PC-9 (cell line): ENCODE measurements around the gene CD4. TPM values are rescaled to one million over a fixed set of nuclear protein-coding genes. Genes with fewer than 3 reads are reported as not detected.

Experiments used
- BruUV-seq: library from RNA; stranded (reverse); fragments of 400-500 nt; replicated peaks from 2 replicates; lab custom pipeline; 2021; lab: Mats Ljungman, UMichigan
- CTCF ChIA-PET: fragments of 300-600 bp; sonication (Branson Sonifier 250); formaldehyde crosslinking; loops from one replicate; lab custom pipeline; 2022; ENCODE audit warnings: antibody characterized with exemption; lab: Charles Lee
- POLR2A ChIA-PET: fragments of 300-600 bp; sonication (Branson Sonifier 250); formaldehyde crosslinking; loops from one replicate; lab custom pipeline; 2022; ENCODE audit warnings: antibody characterized with exemption; ENCODE audit not compliant: unreplicated experiment; lab: Charles Lee
- DNase-seq, 2 experiments: peaks; one replicate each; pipeline versions ENCODE4 v3.0.0 to v3.0.0-alpha.2; 2015 to 2022; ENCODE audit warnings: mixed read lengths in 1 of 2
- H2AFZ ChIP-seq: fragments of 200-600 bp; sonication (generic); 2 replicates; pipeline ENCODE4 v1.8.1; 2017; ENCODE audit warnings: antibody characterized with exemption
- H3F3A ChIP-seq: fragments of 200-600 bp; sonication (generic); 2 replicates; pipeline ENCODE4 v1.8.1; 2017; ENCODE audit warnings: antibody characterized with exemption, mild to moderate bottlenecking, low read depth; ENCODE audit not compliant: insufficient read depth
- H3K27ac ChIP-seq: fragments of 200-600 bp; sonication (generic); 2 replicates; pipeline ENCODE4 v1.6.1; 2016; ENCODE audit warnings: mixed run types
- H3K27me3 ChIP-seq: fragments of 200-600 bp; sonication (generic); 2 replicates; pipeline ENCODE4 v1.6.1; 2016; ENCODE audit warnings: low read depth, mixed run types; ENCODE audit not compliant: insufficient read depth
- H3K36me3 ChIP-seq: fragments of 200-600 bp; sonication (generic); 2 replicates; pipeline ENCODE4 v1.6.1; 2016; ENCODE audit warnings: low read depth, mixed run types
- H3K4me1 ChIP-seq: fragments of 200-600 bp; sonication (generic); replicated peaks from 2 replicates; pipeline ENCODE4 v1.6.1; 2016; ENCODE audit warnings: mixed run types; ENCODE audit not compliant: insufficient read depth
- H3K4me2 ChIP-seq: fragments of 200-600 bp; sonication (generic); 2 replicates; pipeline ENCODE4 v1.6.1; 2017; ENCODE audit warnings: mixed run types
- H3K4me3 ChIP-seq: fragments of 200-600 bp; sonication (generic); 2 replicates; pipeline ENCODE4 v1.6.1; 2016; ENCODE audit warnings: mixed run types
- H3K79me2 ChIP-seq: fragments of 200-600 bp; sonication (generic); 2 replicates; pipeline ENCODE4 v1.6.1; 2017; ENCODE audit warnings: low read depth, mixed run types
- H3K9me2 ChIP-seq: fragments of 200-600 bp; sonication (generic); 2 replicates; pipeline ENCODE4 v1.8.1; 2017; ENCODE audit warnings: mild to moderate bottlenecking; ENCODE audit not compliant: insufficient read depth
- H3K9me3 ChIP-seq: fragments of 200-600 bp; sonication (generic); 2 replicates; pipeline ENCODE4 v1.8.1; 2016; ENCODE audit warnings: low read depth; ENCODE audit not compliant: insufficient read depth
- H4K20me1 ChIP-seq: fragments of 200-600 bp; sonication (generic); 2 replicates; pipeline ENCODE4 v1.8.1; 2017; ENCODE audit not compliant: insufficient read depth
- CTCF ChIP-seq: fragments of 200-600 bp; sonication (generic); conservative IDR thresholded peaks from 2 replicates; pipeline ENCODE4 v1.6.1; 2017; ENCODE audit warnings: mixed run types, antibody characterized with exemption, mild to moderate bottlenecking, moderate library complexity
- EZH2 ChIP-seq: fragments of 200-600 bp; sonication (generic); IDR thresholded peaks from 2 replicates; pipeline ENCODE4 v1.8.0; 2017; ENCODE audit warnings: antibody characterized with exemption, low read depth
- intact Hi-C: fragments of 100-400 bp; cut with micrococcal nuclease; formaldehyde crosslinking; loops from one replicate; pipeline ENCODE4 v1.10.0; 2022; ENCODE audit not compliant: unreplicated experiment
- total RNA-seq: library from RNA; stranded (reverse); gene quantifications from 2 replicates; pipeline ENCODE4 v1.2.3, GENCODE V29; 2021

Gene CD4
- total RNA-seq, 1 experiment from 2014 or later: 1.0 TPM

GRCh38 chr12:6770600-6770999 is 18.7 kb upstream of the CD4 start:
- CTCF ChIA-PET: interaction anchor here (1.8 kb wide), 1 partner anchor 18 kb away, joined by 5 read pairs; the partner anchor contains the start of gene MLF2
- no peak for DNase-seq
- Histone ChIP-seq H2AFZ (no peak overlapping the region), H3F3A (peaks cover 33% of the 10 kb centered on the region), H3K79me2 (peaks cover 25% of the 10 kb centered on the region), H3K4me1 (peaks cover 16% of the 10 kb centered on the region), H3K9me3 (no peaks in the 10 kb centered on the region), H3K36me3 (no peaks in the 10 kb centered on the region), H3K27ac (no peak overlapping the region), H3K4me2 (no peak overlapping the region), H3K9me2 (no peaks in the 10 kb centered on the region), H4K20me1 (peaks cover 19% of the 10 kb centered on the region), H3K27me3 (no peaks in the 10 kb centered on the region), H3K4me3 (no peak overlapping the region)
- no TSS peak for BruUV-seq
- TF ChIP-seq EZH2 (no peak), CTCF (no peak)
- intact Hi-C loops: no loop called here
- POLR2A ChIA-PET: interaction anchor here (0.6 to 0.8 kb wide), 2 partner anchors 18 to 337 kb away, joined by 3 read pairs; partner anchors contain the start of gene MLF2

- DNase-seq: no peak
- Histone ChIP-seq H2AFZ (no peak overlapping the region), H3K9me2 (no peaks in the 10 kb centered on the region), H3K4me3 (no peak overlapping the region), H3K36me3 (no peaks in the 10 kb centered on the region), H3K27ac (no peak overlapping the region), H3K4me1 (peaks cover 14% of the 10 kb centered on the region), H3F3A (peaks cover 28% of the 10 kb centered on the region), H3K9me3 (no peaks in the 10 kb centered on the region), H4K20me1 (peaks cover 19% of the 10 kb centered on the region), H3K27me3 (no peaks in the 10 kb centered on the region), H3K79me2 (peaks cover 25% of the 10 kb centered on the region), H3K4me2 (no peak overlapping the region)
- TF ChIP-seq EZH2: no peak
- TF ChIP-seq CTCF: no peak
- POLR2A ChIA-PET: interaction anchor here (0.6 to 0.8 kb wide), 2 partner anchors 18 to 337 kb away, joined by 3 read pairs; partner anchors contain the start of gene MLF2
- no TSS peak for BruUV-seq
- intact Hi-C loops: no loop called here
- CTCF ChIA-PET: interaction anchor here (1.8 kb wide), 1 partner anchor 19 kb away, joined by 5 read pairs; the partner anchor contains the start of gene MLF2
Observed at GRCh38 chr12:6771091-6771495, 18.2 kb upstream of the CD4 start.

- no peak overlapping the region for H3K4me2 ChIP-seq
- H3K9me2 ChIP-seq: no peaks in the 10 kb centered on the region
- H4K20me1 ChIP-seq: peaks cover 19% of the 10 kb centered on the region
- DNase-seq: no peak
- H3K4me3 ChIP-seq: no peak overlapping the region
- ChIA-PET POLR2A (interaction anchor here (0.6 to 0.8 kb wide), 3 partner anchors 19 to 336 kb away, joined by 3 to 5 read pairs (median 3); partner anchors contain the start of gene MLF2), CTCF (interaction anchor here (1.8 kb wide), 1 partner anchor 19 kb away, joined by 5 read pairs; the partner anchor contains the start of gene MLF2)
- peaks cover 27% of the 10 kb centered on the region for H3F3A ChIP-seq
- H3K4me1 ChIP-seq: peaks cover 14% of the 10 kb centered on the region
- no peak overlapping the region for H3K27ac ChIP-seq
- no peaks in the 10 kb centered on the region for H3K36me3 ChIP-seq
- intact Hi-C loops: no loop called here
- peaks cover 25% of the 10 kb centered on the region for H3K79me2 ChIP-seq
- no peaks in the 10 kb centered on the region for H3K9me3 ChIP-seq
- no peak for TF ChIP-seq EZH2
- TF ChIP-seq CTCF: no peak
- H3K27me3 ChIP-seq: no peaks in the 10 kb centered on the region
- no peak overlapping the region for H2AFZ ChIP-seq
- BruUV-seq: no TSS peak
Observed at GRCh38 chr12:6771509-6772330, 17.6 kb upstream of the CD4 start.
